Osteocyte (in vitro differentiated cells): ENCODE data around the gene PDE11A. TPM values are rescaled to one million over a fixed set of nuclear protein-coding genes. Genes with fewer than 3 reads are reported as not detected.

Source experiments
- DNase-seq: peaks from one replicate; pipeline ENCODE4 v3.0.0; 2021; ENCODE audit warnings: mixed read lengths; ENCODE audit not compliant: unreplicated experiment; ENCODE audit errors: extremely low spot score
- H3K27ac Mint-ChIP-seq: one replicate; pipeline ENCODE4 v1.8.0; 2021; ENCODE audit warnings: mild to moderate bottlenecking, mixed read lengths; ENCODE audit not compliant: unreplicated experiment
- H3K27me3 Mint-ChIP-seq: one replicate; pipeline ENCODE4 v1.8.0; 2021; ENCODE audit warnings: mixed read lengths; ENCODE audit not compliant: unreplicated experiment
- H3K36me3 Mint-ChIP-seq: one replicate; pipeline ENCODE4 v1.8.0; 2021; ENCODE audit warnings: mixed read lengths; ENCODE audit not compliant: unreplicated experiment
- H3K4me1 Mint-ChIP-seq: one replicate; pipeline ENCODE4 v1.8.0; 2021; ENCODE audit warnings: mixed read lengths; ENCODE audit not compliant: unreplicated experiment
- H3K4me3 Mint-ChIP-seq: one replicate; pipeline ENCODE4 v1.8.0; 2021; ENCODE audit warnings: mild to moderate bottlenecking, moderate library complexity, mixed read lengths; ENCODE audit not compliant: unreplicated experiment
- H3K9me3 Mint-ChIP-seq: one replicate; pipeline ENCODE4 v1.8.0; 2021; ENCODE audit warnings: mixed read lengths; ENCODE audit not compliant: unreplicated experiment
- total RNA-seq: library from RNA; stranded (reverse); gene quantifications from 2 replicates; pipeline ENCODE4 v1.2.1, GENCODE V29; 2021
- TF ChIP-seq, protein P1 (sequence below): fragments of 200-600 bp; sonication (generic); IDR thresholded peaks from 2 replicates; pipeline ENCODE4 v1.5.0; 2021; ENCODE audit warnings: antibody characterized with exemption, mild to moderate bottlenecking, moderate library complexity

PDE11A gene
- total RNA-seq, 1 donor from 2014 or later: 0.05 TPM

DNA sequence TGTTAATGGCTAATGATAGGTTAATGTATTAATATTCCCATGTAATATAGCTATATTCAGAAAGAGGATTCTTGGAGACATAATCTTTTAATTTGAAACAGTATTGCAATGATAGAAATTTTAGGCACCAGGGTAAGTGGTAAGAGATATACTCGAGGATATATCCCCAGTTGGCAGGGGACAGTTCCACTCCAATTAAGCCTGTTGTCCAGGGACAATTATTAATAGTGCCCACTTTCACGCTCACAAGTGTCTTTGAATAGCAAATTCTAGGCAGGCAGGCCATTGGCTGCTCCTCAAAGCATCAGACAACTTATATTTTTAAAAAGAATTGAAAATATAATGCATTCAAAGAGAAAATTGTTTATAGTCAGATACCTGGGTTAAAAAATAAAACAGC is 190.7 kb downstream of the PDE11A start:
- no peak overlapping the region for H3K27ac Mint-ChIP-seq
- no peaks in the 10 kb centered on the region for H3K9me3 Mint-ChIP-seq
- TF ChIP-seq, protein P1, sequence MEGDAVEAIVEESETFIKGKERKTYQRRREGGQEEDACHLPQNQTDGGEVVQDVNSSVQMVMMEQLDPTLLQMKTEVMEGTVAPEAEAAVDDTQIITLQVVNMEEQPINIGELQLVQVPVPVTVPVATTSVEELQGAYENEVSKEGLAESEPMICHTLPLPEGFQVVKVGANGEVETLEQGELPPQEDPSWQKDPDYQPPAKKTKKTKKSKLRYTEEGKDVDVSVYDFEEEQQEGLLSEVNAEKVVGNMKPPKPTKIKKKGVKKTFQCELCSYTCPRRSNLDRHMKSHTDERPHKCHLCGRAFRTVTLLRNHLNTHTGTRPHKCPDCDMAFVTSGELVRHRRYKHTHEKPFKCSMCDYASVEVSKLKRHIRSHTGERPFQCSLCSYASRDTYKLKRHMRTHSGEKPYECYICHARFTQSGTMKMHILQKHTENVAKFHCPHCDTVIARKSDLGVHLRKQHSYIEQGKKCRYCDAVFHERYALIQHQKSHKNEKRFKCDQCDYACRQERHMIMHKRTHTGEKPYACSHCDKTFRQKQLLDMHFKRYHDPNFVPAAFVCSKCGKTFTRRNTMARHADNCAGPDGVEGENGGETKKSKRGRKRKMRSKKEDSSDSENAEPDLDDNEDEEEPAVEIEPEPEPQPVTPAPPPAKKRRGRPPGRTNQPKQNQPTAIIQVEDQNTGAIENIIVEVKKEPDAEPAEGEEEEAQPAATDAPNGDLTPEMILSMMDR: no peak
- no peaks in the 10 kb centered on the region for H3K36me3 Mint-ChIP-seq
- no peak for DNase-seq
- H3K4me3 Mint-ChIP-seq: no peak overlapping the region
- peaks cover 4% of the 10 kb centered on the region for H3K27me3 Mint-ChIP-seq
- H3K4me1 Mint-ChIP-seq: no peaks in the 10 kb centered on the region

DNA sequence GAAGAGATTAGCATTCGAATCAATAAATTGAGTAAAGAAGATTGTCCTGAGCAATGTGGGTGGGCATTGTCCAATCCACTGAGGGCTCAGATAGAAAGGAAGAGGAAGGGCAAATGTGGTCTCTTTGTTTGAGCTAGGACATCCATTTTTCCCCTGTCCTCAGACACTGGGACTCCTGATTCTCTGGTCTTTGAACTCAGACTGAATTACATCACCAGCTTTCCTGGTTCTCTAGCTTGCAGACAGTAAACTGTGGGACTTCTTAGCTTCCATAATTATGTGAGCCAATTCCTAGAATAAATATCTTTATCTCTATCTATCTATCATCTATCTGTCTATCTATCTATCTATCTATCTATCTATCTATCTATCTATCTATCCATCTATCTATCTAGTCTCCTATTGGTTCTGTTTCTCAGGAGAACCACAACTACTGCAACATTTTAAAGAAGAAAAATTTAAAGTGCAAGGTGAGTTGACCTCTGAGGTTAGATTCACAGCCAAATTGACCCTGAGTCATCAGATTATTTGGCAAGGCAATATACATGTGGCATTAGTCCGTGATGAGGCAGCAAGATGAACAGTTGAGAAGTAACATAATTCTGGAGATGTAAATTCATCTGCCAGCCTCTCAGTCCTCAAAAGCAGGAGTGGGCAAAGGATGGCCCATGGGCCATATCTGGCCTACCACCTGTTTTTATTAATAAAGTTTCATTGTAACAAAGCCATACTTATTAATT is 191.4 kb downstream of the PDE11A start:
- TF ChIP-seq, protein P1: no peak
- no peak overlapping the region for H3K4me3 Mint-ChIP-seq
- no peak overlapping the region for H3K27ac Mint-ChIP-seq
- peaks cover 4% of the 10 kb centered on the region for H3K27me3 Mint-ChIP-seq
- DNase-seq: no peak
- H3K36me3 Mint-ChIP-seq: no peaks in the 10 kb centered on the region
- no peaks in the 10 kb centered on the region for H3K9me3 Mint-ChIP-seq
- H3K4me1 Mint-ChIP-seq: no peaks in the 10 kb centered on the region

DNA sequence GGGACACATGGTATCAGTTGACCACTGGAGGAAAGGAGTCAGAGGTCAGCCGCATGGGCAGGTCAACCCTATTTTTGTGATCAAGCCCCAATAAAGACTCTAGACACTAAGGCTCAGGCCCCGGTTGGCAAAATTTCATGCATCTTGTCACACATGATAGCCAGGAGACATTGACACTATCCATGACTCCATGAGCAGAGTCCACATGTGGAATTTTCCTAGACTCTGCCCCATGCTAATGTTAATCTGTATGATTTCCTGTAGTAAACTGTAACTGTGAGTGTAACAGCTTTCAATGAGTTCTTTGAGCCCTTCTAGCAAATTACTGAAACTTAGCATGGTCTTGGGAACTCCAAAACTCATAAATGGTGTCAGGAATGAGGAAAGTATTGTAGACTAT is 192.3 kb downstream of the PDE11A start:
- H3K9me3 Mint-ChIP-seq: no peaks in the 10 kb centered on the region
- no peak overlapping the region for H3K27ac Mint-ChIP-seq
- TF ChIP-seq, protein P1: no peak
- no peak overlapping the region for H3K4me3 Mint-ChIP-seq
- peaks cover 4% of the 10 kb centered on the region for H3K27me3 Mint-ChIP-seq
- H3K4me1 Mint-ChIP-seq: no peaks in the 10 kb centered on the region
- no peak for DNase-seq
- no peaks in the 10 kb centered on the region for H3K36me3 Mint-ChIP-seq

DNA sequence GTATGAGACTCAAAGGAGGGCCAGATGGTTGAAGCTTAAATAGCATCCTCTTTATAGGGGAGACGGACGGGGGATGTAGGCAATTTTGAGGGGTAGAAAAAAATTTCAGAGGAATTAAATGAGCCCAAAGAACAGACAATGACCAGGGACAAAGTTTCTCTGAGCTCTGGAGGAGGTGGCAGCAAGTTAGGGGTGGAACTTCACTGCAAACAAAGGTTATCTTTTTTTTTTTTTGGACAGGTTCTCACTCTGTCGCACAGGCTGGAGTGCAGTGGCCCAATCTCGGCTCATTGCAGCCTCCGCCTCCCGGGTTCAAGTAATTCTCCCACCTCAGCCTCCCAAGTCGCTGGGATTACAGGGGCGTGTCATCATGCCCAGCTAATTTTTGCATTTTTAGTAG is 195.6 kb downstream of the PDE11A start:
- DNase-seq: no peak
- Mint-ChIP-seq H3K4me3 (no peak overlapping the region), H3K27me3 (peaks cover 4% of the 10 kb centered on the region), H3K4me1 (no peaks in the 10 kb centered on the region), H3K36me3 (no peaks in the 10 kb centered on the region), H3K9me3 (no peaks in the 10 kb centered on the region), H3K27ac (no peak overlapping the region)
- TF ChIP-seq, protein P1: no peak

DNA sequence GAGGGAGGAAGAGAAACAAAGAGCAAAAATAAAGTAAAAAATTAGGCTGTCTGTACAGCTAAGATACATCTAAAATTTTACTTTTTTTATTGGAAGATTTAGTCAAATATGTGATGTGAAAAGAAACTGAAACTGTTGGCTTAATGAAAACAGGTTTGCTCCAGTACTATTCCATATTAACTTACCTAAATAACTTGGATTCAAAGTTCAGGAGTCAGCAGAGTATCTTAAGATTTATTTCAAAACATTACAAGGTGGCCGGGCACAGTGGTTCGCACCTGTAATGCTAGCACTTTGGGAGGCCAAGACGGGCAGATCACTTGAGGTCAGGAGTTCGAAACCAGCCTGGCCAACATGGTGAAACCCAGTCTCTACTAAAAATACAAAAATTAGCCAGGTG is 197.9 kb downstream of the PDE11A start:
- H3K27ac Mint-ChIP-seq: no peak overlapping the region
- H3K9me3 Mint-ChIP-seq: no peaks in the 10 kb centered on the region
- H3K27me3 Mint-ChIP-seq: peaks cover 4% of the 10 kb centered on the region
- H3K4me1 Mint-ChIP-seq: no peaks in the 10 kb centered on the region
- no peak for DNase-seq
- H3K4me3 Mint-ChIP-seq: no peak overlapping the region
- TF ChIP-seq, protein P1: no peak
- no peaks in the 10 kb centered on the region for H3K36me3 Mint-ChIP-seq
